ENCODE measurements around the gene LRRC4C. TPM values are rescaled to one million over a fixed set of nuclear protein-coding genes. Genes with fewer than 3 reads are reported as not detected.

Gene LRRC4C
- total and polyA plus RNA-seq, 2 experiments from 2014 or later = 0.35 to 1.1 TPM

DNA sequence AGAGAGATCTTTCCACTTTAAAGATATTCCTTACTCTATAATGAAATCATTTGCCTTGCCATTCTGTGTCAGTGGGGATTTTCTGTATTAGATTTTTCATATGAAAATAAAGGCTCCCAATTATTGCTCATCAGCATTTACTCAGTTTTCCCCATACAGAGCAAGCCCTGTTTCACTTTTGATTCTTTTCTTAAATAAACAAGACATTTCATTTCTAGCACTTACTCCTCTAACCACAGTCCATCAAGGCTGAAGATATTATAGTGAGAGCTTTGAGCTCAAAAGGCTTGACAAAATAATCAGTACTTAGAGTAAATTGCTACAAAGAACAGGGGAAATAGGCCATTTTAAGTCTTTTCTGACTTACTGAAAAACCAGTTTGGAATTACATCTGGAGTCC is 385.1 kb downstream of the LRRC4C start:
- no peaks in the 10 kb centered on the region for H3K36me3 ChIP-seq (ENCODE audit: insufficient read depth)
- no peaks in the 10 kb centered on the region for H3K27me3 ChIP-seq (ENCODE audit: insufficient read depth)
- no peak overlapping the region for H3K27ac Mint-ChIP-seq
- TF ChIP-seq JUNB (IDR thresholded peaks at IDR 0.05; ENCODE audit: unreplicated experiment) = no peak
- no peak for TF ChIP-seq ZNF331 (CRISPR knock-in tag; IDR thresholded peaks at IDR 0.05; ENCODE audit: low read depth)
- TF ChIP-seq, protein P1, sequence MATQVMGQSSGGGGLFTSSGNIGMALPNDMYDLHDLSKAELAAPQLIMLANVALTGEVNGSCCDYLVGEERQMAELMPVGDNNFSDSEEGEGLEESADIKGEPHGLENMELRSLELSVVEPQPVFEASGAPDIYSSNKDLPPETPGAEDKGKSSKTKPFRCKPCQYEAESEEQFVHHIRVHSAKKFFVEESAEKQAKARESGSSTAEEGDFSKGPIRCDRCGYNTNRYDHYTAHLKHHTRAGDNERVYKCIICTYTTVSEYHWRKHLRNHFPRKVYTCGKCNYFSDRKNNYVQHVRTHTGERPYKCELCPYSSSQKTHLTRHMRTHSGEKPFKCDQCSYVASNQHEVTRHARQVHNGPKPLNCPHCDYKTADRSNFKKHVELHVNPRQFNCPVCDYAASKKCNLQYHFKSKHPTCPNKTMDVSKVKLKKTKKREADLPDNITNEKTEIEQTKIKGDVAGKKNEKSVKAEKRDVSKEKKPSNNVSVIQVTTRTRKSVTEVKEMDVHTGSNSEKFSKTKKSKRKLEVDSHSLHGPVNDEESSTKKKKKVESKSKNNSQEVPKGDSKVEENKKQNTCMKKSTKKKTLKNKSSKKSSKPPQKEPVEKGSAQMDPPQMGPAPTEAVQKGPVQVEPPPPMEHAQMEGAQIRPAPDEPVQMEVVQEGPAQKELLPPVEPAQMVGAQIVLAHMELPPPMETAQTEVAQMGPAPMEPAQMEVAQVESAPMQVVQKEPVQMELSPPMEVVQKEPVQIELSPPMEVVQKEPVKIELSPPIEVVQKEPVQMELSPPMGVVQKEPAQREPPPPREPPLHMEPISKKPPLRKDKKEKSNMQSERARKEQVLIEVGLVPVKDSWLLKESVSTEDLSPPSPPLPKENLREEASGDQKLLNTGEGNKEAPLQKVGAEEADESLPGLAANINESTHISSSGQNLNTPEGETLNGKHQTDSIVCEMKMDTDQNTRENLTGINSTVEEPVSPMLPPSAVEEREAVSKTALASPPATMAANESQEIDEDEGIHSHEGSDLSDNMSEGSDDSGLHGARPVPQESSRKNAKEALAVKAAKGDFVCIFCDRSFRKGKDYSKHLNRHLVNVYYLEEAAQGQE (IDR thresholded peaks at IDR 0.05; ENCODE audit: unreplicated experiment) = no peak
- TF ChIP-seq, protein P2, sequence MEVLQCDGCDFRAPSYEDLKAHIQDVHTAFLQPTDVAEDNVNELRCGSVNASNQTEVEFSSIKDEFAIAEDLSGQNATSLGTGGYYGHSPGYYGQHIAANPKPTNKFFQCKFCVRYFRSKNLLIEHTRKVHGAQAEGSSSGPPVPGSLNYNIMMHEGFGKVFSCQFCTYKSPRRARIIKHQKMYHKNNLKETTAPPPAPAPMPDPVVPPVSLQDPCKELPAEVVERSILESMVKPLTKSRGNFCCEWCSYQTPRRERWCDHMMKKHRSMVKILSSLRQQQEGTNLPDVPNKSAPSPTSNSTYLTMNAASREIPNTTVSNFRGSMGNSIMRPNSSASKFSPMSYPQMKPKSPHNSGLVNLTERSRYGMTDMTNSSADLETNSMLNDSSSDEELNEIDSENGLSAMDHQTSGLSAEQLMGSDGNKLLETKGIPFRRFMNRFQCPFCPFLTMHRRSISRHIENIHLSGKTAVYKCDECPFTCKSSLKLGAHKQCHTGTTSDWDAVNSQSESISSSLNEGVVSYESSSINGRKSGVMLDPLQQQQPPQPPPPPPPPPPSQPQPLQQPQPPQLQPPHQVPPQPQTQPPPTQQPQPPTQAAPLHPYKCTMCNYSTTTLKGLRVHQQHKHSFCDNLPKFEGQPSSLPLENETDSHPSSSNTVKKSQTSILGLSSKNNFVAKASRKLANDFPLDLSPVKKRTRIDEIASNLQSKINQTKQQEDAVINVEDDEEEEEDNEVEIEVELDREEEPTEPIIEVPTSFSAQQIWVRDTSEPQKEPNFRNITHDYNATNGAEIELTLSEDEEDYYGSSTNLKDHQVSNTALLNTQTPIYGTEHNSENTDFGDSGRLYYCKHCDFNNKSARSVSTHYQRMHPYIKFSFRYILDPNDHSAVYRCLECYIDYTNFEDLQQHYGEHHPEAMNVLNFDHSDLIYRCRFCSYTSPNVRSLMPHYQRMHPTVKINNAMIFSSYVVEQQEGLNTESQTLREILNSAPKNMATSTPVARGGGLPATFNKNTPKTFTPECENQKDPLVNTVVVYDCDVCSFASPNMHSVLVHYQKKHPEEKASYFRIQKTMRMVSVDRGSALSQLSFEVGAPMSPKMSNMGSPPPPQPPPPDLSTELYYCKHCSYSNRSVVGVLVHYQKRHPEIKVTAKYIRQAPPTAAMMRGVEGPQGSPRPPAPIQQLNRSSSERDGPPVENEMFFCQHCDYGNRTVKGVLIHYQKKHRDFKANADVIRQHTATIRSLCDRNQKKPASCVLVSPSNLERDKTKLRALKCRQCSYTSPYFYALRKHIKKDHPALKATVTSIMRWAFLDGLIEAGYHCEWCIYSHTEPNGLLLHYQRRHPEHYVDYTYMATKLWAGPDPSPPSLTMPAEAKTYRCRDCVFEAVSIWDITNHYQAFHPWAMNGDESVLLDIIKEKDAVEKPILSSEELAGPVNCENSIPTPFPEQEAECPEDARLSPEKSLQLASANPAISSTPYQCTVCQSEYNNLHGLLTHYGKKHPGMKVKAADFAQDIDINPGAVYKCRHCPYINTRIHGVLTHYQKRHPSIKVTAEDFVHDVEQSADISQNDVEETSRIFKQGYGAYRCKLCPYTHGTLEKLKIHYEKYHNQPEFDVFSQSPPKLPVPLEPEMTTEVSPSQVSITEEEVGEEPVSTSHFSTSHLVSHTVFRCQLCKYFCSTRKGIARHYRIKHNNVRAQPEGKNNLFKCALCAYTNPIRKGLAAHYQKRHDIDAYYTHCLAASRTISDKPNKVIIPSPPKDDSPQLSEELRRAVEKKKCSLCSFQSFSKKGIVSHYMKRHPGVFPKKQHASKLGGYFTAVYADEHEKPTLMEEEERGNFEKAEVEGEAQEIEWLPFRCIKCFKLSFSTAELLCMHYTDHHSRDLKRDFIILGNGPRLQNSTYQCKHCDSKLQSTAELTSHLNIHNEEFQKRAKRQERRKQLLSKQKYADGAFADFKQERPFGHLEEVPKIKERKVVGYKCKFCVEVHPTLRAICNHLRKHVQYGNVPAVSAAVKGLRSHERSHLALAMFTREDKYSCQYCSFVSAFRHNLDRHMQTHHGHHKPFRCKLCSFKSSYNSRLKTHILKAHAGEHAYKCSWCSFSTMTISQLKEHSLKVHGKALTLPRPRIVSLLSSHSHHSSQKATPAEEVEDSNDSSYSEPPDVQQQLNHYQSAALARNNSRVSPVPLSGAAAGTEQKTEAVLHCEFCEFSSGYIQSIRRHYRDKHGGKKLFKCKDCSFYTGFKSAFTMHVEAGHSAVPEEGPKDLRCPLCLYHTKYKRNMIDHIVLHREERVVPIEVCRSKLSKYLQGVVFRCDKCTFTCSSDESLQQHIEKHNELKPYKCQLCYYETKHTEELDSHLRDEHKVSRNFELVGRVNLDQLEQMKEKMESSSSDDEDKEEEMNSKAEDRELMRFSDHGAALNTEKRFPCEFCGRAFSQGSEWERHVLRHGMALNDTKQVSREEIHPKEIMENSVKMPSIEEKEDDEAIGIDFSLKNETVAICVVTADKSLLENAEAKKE (CRISPR knock-in tag; IDR thresholded peaks at IDR 0.05) = no peak
- TF ChIP-seq, protein P3, sequence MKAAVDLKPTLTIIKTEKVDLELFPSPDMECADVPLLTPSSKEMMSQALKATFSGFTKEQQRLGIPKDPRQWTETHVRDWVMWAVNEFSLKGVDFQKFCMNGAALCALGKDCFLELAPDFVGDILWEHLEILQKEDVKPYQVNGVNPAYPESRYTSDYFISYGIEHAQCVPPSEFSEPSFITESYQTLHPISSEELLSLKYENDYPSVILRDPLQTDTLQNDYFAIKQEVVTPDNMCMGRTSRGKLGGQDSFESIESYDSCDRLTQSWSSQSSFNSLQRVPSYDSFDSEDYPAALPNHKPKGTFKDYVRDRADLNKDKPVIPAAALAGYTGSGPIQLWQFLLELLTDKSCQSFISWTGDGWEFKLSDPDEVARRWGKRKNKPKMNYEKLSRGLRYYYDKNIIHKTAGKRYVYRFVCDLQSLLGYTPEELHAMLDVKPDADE (IDR thresholded peaks at IDR 0.05) = no peak
- TF ChIP-seq STAT1 (IDR thresholded peaks at IDR 0.05; ENCODE audit: unreplicated experiment) = no peak
- TF ChIP-seq CREB1 (CRISPR knock-in tag; IDR thresholded peaks at IDR 0.05; ENCODE audit: low read depth) = no peak
- TF ChIP-seq EZH2 (IDR thresholded peaks at IDR 0.05; ENCODE audit: low read depth, unreplicated experiment) = no peak
- TF ChIP-seq EZH2phosphoT487 (IDR thresholded peaks at IDR 0.05; ENCODE audit: unreplicated experiment) = no peak
- no peak for TF ChIP-seq POLR2AphosphoS5 (IDR thresholded peaks at IDR 0.05; ENCODE audit: low read depth)
- TF ChIP-seq, protein P4, sequence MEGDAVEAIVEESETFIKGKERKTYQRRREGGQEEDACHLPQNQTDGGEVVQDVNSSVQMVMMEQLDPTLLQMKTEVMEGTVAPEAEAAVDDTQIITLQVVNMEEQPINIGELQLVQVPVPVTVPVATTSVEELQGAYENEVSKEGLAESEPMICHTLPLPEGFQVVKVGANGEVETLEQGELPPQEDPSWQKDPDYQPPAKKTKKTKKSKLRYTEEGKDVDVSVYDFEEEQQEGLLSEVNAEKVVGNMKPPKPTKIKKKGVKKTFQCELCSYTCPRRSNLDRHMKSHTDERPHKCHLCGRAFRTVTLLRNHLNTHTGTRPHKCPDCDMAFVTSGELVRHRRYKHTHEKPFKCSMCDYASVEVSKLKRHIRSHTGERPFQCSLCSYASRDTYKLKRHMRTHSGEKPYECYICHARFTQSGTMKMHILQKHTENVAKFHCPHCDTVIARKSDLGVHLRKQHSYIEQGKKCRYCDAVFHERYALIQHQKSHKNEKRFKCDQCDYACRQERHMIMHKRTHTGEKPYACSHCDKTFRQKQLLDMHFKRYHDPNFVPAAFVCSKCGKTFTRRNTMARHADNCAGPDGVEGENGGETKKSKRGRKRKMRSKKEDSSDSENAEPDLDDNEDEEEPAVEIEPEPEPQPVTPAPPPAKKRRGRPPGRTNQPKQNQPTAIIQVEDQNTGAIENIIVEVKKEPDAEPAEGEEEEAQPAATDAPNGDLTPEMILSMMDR (conservative IDR thresholded peaks at IDR 0.05; ENCODE audit: low read depth in 2 of 2) = no peak
- TF ChIP-seq ZNF114 (CRISPR knock-in tag; IDR thresholded peaks at IDR 0.05) = no peak
- no peak for TF ChIP-seq NANOG (IDR thresholded peaks at IDR 0.05; ENCODE audit: borderline replicate concordance)
- peaks cover 22% of the 10 kb centered on the region for H3K9me3 Mint-ChIP-seq
- no peaks in the 10 kb centered on the region for H3K27me3 Mint-ChIP-seq (ENCODE audit: insufficient read depth, low read depth, poor library complexity)
- no peak overlapping the region for H3K4me3 Mint-ChIP-seq
- DNase-seq (ENCODE audit: low spot score) = no peak
- H3K4me2 ChIP-seq = no peak overlapping the region
- H3K9me2 ChIP-seq (ENCODE audit: insufficient read depth) = peaks cover 4% of the 10 kb centered on the region; the same call in 1 of the 2 replicates
- no peak overlapping the region for H3K27ac ChIP-seq (ENCODE audit: low read depth)
- H3K79me2 ChIP-seq (replicated peaks; ENCODE audit: insufficient read depth) = no peaks in the 10 kb centered on the region
- no peak for ATAC-seq
- no peaks in the 10 kb centered on the region for H4K20me1 ChIP-seq (replicated peaks; ENCODE audit: insufficient read depth)
- H3F3A ChIP-seq (replicated peaks; ENCODE audit: low read depth) = no peaks in the 10 kb centered on the region
- H2AFZ ChIP-seq = no peak overlapping the region
- H3K36me3 Mint-ChIP-seq (ENCODE audit: low read depth) = peaks cover 19% of the 10 kb centered on the region; the same call in 2 of the 3 replicates
- no peak overlapping the region for H3K4me3 ChIP-seq
- H3K4me1 ChIP-seq (ENCODE audit: insufficient read depth) = no peaks in the 10 kb centered on the region
- no peaks in the 10 kb centered on the region for H3K4me1 Mint-ChIP-seq

All from GM23338 (cell line).